HG02884 (cell line): ENCODE data around the gene SLF2.

Experiments
- ATAC-seq: cut with Tn5 transposase; IDR thresholded peaks from one replicate; pipeline ENCODE4 v1.9.1; 2021; ENCODE audit warnings: mild to moderate bottlenecking, moderate library complexity; ENCODE audit not compliant: unreplicated experiment

The SLF2 gene

DNA sequence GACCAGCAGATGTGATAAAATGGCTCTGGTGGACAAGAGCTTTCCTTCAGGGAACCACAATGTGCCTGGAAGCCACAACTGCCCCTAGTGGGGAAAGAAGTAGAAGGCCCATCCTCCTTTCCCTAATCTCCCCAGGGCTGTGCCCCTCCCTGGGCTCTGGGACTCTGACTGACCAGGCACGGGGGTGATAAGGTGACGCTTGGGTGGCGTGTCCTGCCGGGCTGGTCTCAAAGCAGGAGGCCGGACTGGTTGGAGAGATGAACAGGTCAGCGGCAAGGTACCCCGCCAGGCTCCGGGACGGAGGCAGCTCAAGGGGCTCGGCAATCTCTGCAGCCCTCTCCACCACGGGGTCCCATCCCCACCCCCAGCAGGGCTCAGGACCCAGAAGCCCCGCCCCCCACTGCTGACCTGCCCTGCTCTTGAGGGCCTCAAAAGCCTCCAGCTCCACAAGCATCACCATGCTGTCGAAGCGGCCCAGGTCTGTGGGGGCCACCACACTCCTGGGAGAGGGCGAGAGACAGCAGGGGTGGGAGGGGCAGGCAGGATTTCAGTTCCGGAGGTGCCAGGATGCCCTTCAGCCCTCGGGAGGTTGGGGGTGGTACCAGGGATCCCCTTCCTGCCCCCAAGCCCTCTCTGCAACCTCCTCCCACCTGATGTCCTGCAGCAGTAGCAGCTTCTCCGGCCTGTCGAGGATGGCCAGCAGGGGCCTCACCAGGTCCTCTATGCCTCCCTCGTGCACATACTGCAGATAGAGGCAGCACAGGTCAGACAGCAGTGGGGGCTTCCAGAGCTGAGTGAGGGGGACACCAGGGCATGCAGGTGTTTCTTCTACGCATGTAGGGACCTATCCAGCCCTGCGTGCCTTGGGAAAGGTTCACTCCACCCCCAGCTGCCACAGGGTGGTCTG is 99.0 kb downstream of the SLF2 start:
- ATAC-seq = no peak

DNA sequence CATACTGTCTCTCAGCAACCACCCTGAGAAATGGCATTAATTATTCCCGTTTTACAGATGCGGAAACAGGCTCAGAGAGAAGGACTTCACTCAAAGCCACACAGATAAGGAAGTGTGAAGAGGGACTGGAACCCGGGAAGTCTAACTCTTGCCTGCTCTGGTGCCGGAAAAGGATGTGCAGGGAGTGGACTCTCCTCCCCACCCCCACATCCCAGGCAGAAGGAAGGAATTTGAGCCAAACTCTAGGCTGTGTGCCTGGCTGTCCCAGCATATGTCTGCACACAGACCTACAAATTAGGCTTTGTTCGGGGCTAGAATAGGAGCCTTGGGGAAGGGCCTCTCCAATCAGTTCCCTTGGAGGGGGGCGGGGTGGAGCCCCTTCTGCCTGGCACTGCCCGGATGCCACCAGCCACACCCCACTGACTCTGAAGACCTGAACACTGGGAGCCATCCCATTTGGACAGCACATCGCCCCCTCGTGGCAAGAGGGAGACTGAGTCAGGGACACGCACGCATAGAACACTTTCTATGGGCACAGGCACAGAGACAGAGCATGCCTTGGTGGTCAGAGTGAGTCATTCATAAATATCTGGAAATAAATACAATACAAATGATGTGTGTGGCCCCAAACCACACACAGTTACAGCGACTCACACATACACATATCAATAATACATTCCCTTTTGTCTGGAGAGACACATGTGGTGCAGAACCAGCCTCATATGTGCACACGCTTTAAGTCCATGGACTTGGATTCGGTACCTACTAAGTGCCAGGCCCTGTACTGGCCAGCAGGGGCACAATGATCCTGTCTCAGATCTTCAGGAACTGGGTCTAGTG is 100.0 kb downstream of the SLF2 start:
- ATAC-seq = no peak

DNA sequence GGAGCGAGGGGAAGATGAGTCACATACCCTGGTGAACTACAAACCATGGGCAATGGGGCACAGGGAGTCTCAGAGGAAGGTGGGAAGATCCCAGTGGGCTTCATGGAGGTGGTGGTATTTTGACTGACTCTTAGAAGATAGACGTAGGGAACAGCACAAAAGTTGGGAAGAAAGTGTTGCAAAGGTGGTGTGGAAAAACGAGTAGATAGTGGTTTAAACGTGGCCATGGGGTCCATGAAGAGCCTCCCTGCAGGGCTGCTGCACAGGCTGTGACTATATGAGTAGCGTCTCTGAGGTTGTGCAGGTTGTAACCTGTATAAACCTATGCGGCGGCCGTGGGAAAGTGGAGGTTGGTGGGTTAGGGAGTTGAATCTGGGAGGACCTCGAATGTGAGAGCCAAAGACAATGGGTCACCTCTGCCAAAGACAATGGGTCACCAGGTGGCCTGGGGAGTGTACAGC is 100.6 kb downstream of the SLF2 start:
- no peak for ATAC-seq

DNA sequence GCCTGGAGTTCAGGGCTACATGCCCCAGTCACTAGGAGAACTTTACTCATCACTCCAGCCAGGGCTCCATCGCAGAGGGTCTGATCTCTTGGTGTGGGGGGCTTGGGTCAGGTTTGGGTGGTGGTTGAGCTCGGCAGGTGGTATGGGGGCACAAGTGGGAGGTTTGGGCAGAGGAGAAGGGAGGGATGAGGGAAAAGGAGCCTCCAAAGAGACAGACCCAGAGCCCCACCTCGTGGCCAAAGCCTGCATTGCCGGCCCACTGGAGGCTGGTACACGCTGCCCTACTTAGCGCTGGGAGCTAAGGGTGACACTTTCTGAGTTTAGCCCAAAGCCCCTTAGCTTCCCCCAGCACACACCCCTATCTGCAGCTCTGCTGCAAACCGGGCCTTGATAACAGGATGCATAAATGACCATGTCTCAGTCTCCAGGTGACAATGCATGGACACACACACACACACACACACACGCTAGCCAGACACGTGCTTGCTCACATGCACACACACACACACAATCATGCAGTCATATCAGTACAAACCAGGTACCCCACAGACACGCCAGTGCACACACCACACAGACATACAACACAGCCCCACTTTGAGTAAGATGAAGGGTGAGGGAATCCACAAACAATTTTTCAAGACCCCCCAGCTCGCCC is 101.6 kb downstream of the SLF2 start:
- no peak for ATAC-seq
